HG03159 (cell line): Measurements from ENCODE around the gene EFCAB13.
A peak's percentile ranks its signal among the peaks of the same experiment; 100 is the strongest.
"Not testable (repeated sequence)": the region's sequence is repeated elsewhere in the genome, so short reads cannot be mapped to it uniquely, and the experiment has no call there.

Source experiments
- ATAC-seq: cut with Tn5 transposase; IDR thresholded peaks from one replicate; pipeline ENCODE4 v1.9.1; 2021; ENCODE audit warnings: mild to moderate bottlenecking, moderate library complexity; ENCODE audit not compliant: unreplicated experiment

Gene EFCAB13

GRCh38 chr17:47320879-47321502 is 2.8 kb upstream of the EFCAB13 start:
- ATAC-seq, result no peak

DNA sequence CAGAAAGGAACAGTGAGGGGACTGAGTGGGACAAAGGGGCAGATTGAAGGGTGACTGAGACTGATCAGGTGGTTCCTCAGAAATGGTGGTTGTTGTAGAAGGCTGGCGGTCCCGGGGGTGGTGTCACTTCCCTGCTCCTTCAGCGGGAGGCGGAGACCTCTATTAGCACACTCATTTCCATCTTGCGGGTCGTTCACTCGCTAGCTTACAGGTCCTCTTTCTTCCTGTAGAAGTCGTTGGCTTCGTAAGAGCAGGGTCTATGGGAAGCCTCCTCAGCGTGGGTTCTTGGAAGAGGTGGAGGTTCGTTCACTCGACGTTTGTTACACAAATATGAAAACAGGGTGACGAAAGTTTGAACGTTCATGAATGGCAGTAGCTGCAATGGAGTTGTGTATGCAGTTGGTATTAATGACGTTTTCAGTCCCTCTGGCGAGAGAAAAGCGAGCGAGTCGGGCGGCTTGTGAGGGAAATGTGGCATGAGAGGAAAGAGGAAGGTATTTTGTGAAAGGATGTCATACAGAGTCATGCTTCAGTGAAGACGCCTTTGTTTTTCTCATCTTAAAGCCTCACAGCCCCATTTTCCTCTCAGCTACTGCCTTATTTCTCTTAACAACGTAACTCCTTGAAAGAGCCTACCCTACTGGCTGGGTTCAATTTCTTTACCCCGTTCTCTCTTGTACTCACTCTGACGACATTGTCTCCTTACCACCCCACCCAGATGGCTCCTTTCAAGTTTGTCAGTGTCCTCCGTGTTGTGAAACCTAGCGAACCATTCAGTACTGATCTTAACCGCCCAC is 667 bp downstream of the EFCAB13 start:
- peak; percentile 41 for ATAC-seq

DNA sequence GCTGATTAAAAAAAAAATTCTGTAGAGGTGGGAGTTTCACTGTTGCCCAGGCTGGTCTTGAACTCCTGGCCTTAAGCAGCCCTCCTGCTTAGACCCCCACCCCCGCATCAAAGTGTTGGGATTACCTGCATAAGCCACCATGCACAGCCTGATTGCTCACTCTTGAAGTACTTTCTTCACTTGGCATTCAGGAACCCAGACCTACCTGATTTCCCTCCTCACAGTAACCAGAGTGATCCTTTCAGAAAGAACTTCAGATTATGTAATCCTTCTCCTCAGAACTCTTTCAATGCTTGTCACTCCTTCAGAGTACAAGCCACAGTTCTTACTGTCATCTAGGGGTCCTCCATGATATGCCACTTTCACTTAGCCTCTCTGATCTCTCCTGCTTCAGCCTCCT is 1.4 kb downstream of the EFCAB13 start:
- no peak for ATAC-seq

DNA sequence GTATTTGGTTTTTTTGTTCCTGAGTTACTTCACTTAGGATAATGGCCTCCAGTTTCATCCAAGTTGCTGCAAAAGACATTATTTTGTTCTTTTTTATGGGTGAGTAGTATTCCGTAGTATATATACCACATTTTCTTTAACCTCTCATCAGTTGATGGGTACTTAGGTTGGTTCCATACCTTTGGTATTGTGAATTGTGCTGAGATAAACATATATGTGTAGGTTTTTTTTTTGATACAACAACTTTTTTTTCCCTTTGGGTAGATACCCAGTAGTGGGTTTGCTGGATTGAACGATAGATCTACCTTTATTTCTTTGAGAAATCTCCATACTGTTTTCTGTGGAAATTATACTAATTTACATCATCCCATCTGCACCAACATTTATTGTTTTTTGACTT is 6.8 kb downstream of the EFCAB13 start:
- ATAC-seq, result no peak

GRCh38 chr17:47332287-47332686 is 8.5 kb downstream of the EFCAB13 start:
- ATAC-seq, result no peak

DNA sequence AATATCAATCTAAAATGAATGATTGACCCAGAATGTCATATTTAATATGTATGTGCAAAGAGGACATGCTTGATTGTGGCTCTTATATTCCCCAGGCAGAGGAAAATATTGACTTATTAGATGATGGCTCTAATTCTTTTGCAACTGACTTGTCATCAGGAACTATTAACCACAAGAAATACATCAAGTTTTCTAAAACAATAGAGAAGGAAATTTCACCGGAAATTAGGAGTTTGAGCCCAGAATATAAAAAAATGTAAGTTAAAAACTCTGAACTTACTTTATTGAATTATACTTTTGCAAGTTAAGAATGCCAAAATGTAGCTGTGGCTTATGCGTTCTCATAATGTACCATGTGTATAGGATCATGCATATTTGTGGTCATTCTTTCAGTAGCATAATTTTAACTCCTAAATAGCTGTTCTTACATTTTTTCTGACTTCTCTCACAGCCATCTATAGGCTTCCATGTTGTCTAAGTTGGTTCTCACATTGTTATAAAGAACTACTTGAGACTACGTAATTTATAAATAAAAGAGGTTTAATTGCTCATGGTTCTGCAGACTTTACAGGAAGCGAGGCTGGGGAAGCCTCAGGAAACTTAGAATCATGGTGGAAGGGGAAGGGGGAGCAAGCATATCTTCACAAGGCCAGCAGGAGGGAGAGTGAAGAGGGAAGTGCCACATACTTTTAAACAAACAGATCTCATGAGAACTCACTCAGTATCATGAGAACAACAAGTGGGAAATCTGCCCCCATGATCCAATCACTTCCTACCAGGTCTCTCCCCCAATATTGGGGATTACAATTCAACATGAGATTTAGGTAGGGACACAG is 11.6 kb downstream of the EFCAB13 start:
- ATAC-seq, result no peak

- ATAC-seq, result no peak
These were observed 14.3 kb downstream of the EFCAB13 start for GRCh38 chr17:47338026-47338425.

DNA sequence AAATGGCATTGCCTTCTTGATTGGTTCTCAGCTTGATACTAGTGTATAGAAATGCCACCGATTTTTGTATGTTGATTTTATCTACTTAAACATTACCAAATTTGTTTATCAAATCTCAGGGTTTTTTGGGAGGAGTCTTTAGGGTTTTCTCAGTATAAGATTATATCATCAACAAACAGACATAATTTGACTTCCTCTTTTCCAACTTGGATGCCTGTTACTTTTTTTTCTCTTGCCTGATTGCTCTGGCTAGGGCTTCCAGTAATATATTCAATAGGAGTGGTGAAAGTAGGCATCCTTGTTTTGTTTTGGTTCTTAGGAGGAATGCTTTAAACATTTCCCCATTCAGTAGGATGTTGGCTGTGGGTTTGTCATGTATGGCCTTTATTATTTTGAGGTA is 29.1 kb downstream of the EFCAB13 start:
- no peak for ATAC-seq

GRCh38 chr17:47358652-47359051 is 34.9 kb downstream of the EFCAB13 start:
- ATAC-seq, result no peak

DNA sequence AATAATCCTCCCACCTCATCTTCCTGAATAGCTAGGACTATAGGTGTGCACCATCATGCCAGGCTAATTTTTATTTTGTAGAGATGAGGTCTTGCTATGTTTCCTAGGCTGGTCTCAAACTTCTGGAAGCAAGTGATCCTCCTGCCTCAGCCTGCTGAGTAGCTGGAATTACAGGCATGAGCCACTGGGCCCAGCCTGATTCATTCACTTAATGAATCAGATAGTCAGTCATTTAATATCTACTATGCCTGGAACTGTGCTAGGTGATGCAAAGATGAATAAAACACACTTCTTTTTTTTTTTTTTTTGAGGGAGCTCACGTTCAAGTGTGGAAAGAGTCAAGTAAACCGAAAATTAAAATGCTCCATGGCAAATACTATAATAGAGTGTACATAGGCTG is 39.4 kb downstream of the EFCAB13 start:
- ATAC-seq, result no peak

DNA sequence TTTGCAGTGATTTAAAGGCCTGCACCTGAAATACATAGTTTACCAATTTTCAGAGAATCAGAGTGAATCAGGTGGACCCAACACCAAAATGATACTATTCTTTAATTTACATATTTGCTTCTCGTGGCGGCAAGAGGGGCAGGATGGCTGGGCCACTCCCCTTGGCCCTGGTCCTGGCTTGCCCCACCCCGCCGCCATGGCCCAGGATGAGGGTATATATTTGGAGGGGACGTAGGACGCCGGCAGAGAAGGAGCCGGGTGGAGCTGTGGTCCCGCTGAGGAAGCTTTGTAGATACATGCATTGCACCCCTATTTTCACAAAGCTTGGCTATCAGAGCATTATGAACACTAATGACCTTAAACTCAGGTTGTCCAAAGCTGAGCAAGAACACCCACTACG is 43.5 kb downstream of the EFCAB13 start:
- ATAC-seq, result no peak

- ATAC-seq, result no peak
These were observed 44.5 kb downstream of the EFCAB13 start for GRCh38 chr17:47368262-47368661.

DNA sequence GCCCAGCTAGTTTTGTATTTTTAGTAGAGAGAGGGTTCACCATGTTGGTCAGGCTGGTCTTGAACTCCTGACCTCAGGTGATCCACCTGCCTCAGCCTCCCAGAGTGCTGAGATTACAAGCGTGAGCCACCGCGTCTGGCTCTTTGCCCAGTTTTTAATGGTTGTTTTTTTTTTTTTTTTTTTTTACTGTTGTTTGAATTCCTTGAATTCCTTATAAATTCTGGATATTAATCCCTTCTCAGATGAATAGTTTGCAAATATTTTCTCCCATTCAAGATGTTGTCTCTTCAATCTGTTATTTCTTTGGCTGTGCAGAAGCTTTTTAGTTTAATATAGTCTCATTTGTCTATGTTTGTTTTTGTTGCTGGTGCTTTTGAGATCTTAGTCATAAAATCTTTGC is 47.1 kb downstream of the EFCAB13 start:
- ATAC-seq, result not testable (repeated sequence)

- ATAC-seq, result no peak
These were observed 49.2 kb downstream of the EFCAB13 start for GRCh38 chr17:47373002-47373401.

- no peak for ATAC-seq
These were observed 52.5 kb downstream of the EFCAB13 start for GRCh38 chr17:47376247-47376646.

- ATAC-seq, result no peak
These were observed 65.1 kb downstream of the EFCAB13 start for GRCh38 chr17:47388825-47389224.

DNA sequence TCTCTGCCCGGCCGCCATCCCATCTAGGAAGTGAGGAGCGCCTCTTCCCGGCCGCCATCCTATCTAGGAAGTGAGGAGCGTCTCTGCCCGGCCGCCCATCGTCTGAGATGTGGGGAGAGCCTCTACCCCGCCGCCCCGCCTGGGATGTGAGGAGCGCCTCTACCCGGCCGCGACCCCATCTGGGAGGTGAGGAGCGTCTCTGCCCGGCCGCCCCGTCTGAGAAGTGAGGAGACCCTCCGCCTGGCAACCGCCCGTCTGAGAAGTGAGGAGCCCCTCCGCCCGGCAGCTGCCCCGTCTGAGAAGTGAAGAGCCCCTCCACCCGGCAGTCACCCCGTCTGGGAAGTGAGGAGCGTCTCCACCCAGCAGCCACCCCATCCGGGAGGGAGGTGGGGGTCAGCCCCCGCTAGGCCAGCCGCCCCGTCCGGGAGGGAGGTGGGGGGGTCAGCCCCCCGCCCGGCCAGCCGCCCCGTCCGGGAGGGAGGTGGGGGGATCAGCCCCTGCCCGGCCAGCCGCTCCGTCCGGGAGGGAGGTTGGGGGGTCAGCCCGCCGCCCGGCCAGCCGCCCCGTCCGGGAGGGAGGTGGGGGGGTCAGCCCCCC is 73.9 kb downstream of the EFCAB13 start:
- ATAC-seq, result not testable (repeated sequence)

DNA sequence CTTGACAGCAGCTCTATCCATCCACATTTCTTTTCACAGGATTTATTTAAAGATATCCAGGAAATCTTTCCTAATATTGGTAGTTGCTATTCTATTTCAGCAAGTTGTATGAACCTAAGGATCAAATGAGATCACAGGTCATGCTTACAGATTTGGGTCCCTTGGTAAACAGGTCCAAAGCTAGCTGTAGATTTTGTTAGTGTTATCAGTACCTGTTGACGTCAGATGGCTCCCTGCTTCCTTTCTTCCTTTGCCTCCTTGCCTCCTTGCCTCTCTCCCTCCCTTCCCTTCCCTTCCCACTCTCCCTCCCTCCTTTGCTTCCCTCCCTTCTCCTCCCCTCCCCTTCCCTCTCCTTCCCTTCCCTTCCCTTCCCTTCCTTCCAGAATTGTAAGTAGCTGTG is 76.6 kb downstream of the EFCAB13 start:
- no peak for ATAC-seq

GRCh38 chr17:47401100-47401499 is 77.3 kb downstream of the EFCAB13 start:
- ATAC-seq, result no peak

GRCh38 chr17:47404006-47404405 is 80.3 kb downstream of the EFCAB13 start:
- no peak for ATAC-seq

DNA sequence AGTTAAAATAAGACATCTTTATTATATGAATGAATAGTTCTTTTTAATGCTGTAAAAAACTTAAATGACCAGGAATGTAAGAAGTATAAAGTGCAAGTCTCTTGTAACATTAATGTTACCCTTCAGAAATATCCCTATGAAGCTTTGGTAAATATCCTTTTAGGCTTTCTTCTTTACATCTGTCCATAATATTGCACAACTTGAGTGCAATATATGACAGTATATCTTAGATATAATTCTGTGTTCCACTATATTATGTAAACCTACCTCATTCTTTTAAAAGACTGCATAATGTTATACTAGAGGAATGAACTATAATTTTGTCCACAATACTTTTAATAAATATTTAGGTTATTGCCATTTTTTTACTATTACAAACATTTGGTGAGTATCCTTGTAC is 81.1 kb downstream of the EFCAB13 start:
- no peak for ATAC-seq
